CD4-positive, CD25-positive, alpha-beta regulatory T cell (primary cell): Measurements from ENCODE around the gene E2F1. TPM values are rescaled to one million over a fixed set of nuclear protein-coding genes. Genes with fewer than 3 reads are reported as not detected.

Experiments used
- ATAC-seq, 2 donors: fragments of 150-1000 bp; cut with Tn5 transposase; one replicate each; pipeline ENCODE4 v1.10.0; 2021; ENCODE audit warnings: low read depth in 2 of 2, moderate number of reproducible peaks in 2 of 2, moderate library complexity in 1 of 2
- DNase-seq, 3 donors: peaks; one replicate each; pipeline versions ENCODE4 v3.0.0 to v3.0.0-alpha.2; 2012 to 2022; ENCODE audit warnings: mixed read lengths in 1 of 3
- H3K27ac ChIP-seq: one replicate; pipeline ENCODE4 v1.7.0; 2013; ENCODE audit warnings: mild to moderate bottlenecking, low read length; ENCODE audit not compliant: insufficient read depth, poor library complexity, severe bottlenecking
- H3K27me3 ChIP-seq: one replicate; pipeline ENCODE4 v1.7.0; 2013; ENCODE audit warnings: low read length; ENCODE audit not compliant: control insufficient read depth, insufficient read depth
- H3K36me3 ChIP-seq: one replicate; pipeline ENCODE4 v1.7.0; 2013; ENCODE audit warnings: mild to moderate bottlenecking, low read length, moderate library complexity; ENCODE audit not compliant: control insufficient read depth, insufficient read depth
- H3K4me1 ChIP-seq: 2 replicates; pipeline ENCODE4 v1.7.0; 2013; ENCODE audit warnings: mild to moderate bottlenecking, low read length; ENCODE audit not compliant: insufficient read depth, control insufficient read depth, poor library complexity, severe bottlenecking
- H3K4me3 ChIP-seq: one replicate; pipeline ENCODE4 v1.7.0; 2013; ENCODE audit warnings: low read depth, mild to moderate bottlenecking, low read length, moderate library complexity
- H3K9me3 ChIP-seq, 2 experiments: 1 replicate in 1 of 2; 2 replicates in 1 of 2; pipeline ENCODE4 v1.7.0; 2013; ENCODE audit warnings: low read length in 2 of 2, mild to moderate bottlenecking in 1 of 2, moderate library complexity in 1 of 2; ENCODE audit not compliant: control insufficient read depth in 2 of 2
- H3K27ac Mint-ChIP-seq, 3 donors: one replicate each; pipeline ENCODE4 v1.8.0; 2020 to 2022; ENCODE audit warnings: mild to moderate bottlenecking in 3 of 3, mixed read lengths in 3 of 3, moderate library complexity in 2 of 3
- H3K27me3 Mint-ChIP-seq: one replicate; pipeline ENCODE4 v1.8.0; 2022; ENCODE audit warnings: mild to moderate bottlenecking, mixed read lengths
- H3K36me3 Mint-ChIP-seq: one replicate; pipeline ENCODE4 v1.8.0; 2020; ENCODE audit warnings: mixed read lengths
- H3K4me1 Mint-ChIP-seq, 4 donors: one replicate each; pipeline ENCODE4 v1.8.0; 2020 to 2022; ENCODE audit warnings: mixed read lengths in 4 of 4, mild to moderate bottlenecking in 1 of 4
- H3K4me3 Mint-ChIP-seq, 4 donors: one replicate each; pipeline ENCODE4 v1.8.0; 2020 to 2022; ENCODE audit warnings: mild to moderate bottlenecking in 4 of 4, mixed read lengths in 4 of 4, moderate library complexity in 3 of 4
- H3K9me3 Mint-ChIP-seq, 7 donors: one replicate each; pipeline ENCODE4 v1.8.0; 2020 to 2022; ENCODE audit warnings: mixed read lengths in 7 of 7, mild to moderate bottlenecking in 3 of 7, moderate library complexity in 2 of 7
- polyA plus RNA-seq, 4 donors: library from polyadenylated mRNA; unstranded; fragments of 300-500 nt; fragmentation: Illumina TruSeq; gene quantifications; one replicate each; pipeline ENCODE4 v1.2.3, GENCODE V29; 2021
- total RNA-seq: library from RNA; stranded (reverse); gene quantifications from one replicate; pipeline ENCODE4 v1.2.3, GENCODE V29; 2022

The E2F1 gene
- total and polyA plus RNA-seq, 5 donors from 2014 or later, result 0.48 to 3.1 (median 0.94) TPM

- H3K4me3 Mint-ChIP-seq, result peak overlapping the region in 1 of 4 donors; percentile 41
- ATAC-seq, result no peak
- Histone ChIP-seq H3K27ac (no peak overlapping the region), H3K36me3 (no peaks in the 10 kb centered on the region), H3K9me3 (no peaks in the 10 kb centered on the region), H3K27me3 (no peaks in the 10 kb centered on the region), H3K4me3 (no peak overlapping the region), H3K4me1 (peaks cover 18% of the 10 kb centered on the region)
- H3K27me3 Mint-ChIP-seq, result no peaks in the 10 kb centered on the region
- H3K27ac Mint-ChIP-seq, result peak overlapping the region; percentile 45 to 78 (median 55)
- no peak for DNase-seq
- H3K36me3 Mint-ChIP-seq, result no peaks in the 10 kb centered on the region
- peaks cover 0 to 39% (median 22%) of the 10 kb centered on the region in 4 donors for H3K4me1 Mint-ChIP-seq
- H3K9me3 Mint-ChIP-seq, result no peaks in the 10 kb centered on the region
Observed at GRCh38 chr20:33687993-33688937, 2.1 kb upstream of the E2F1 start.

- no peaks in the 10 kb centered on the region for H3K9me3 ChIP-seq
- H3K36me3 ChIP-seq, result no peaks in the 10 kb centered on the region
- no peaks in the 10 kb centered on the region for H3K27me3 ChIP-seq
- peaks cover 18% of the 10 kb centered on the region for H3K4me1 ChIP-seq
- peaks cover 0 to 39% (median 22%) of the 10 kb centered on the region in 4 donors for H3K4me1 Mint-ChIP-seq
- peak overlapping the region in 3 of 4 donors; percentile 58 to 85 (median 65) for H3K4me3 Mint-ChIP-seq
- no peak overlapping the region for H3K27ac ChIP-seq
- no peaks in the 10 kb centered on the region for H3K27me3 Mint-ChIP-seq
- no peak for DNase-seq
- peak overlapping the region in 1 of 3 donors; percentile 79 for H3K27ac Mint-ChIP-seq
- no peaks in the 10 kb centered on the region for H3K9me3 Mint-ChIP-seq
- no peak overlapping the region for H3K4me3 ChIP-seq
- no peak for ATAC-seq
- H3K36me3 Mint-ChIP-seq, result no peaks in the 10 kb centered on the region
Observed at GRCh38 chr20:33687370-33687915, 1.3 kb upstream of the E2F1 start.

GRCh38 chr20:33686984-33687366, 790 bp upstream of the E2F1 start:
- H3K27me3 ChIP-seq, result no peaks in the 10 kb centered on the region
- Mint-ChIP-seq H3K27ac (peak overlapping the region in 2 of 3 donors; percentile 79 to 91), H3K27me3 (no peaks in the 10 kb centered on the region), H3K36me3 (no peaks in the 10 kb centered on the region), H3K4me1 (peaks cover 0 to 40% (median 25%) of the 10 kb centered on the region in 4 donors), H3K4me3 (peak overlapping the region; percentile 58 to 94 (median 88)), H3K9me3 (no peaks in the 10 kb centered on the region)
- DNase-seq (no peak), ATAC-seq (no peak)
- H3K36me3 ChIP-seq, result no peaks in the 10 kb centered on the region
- peak overlapping the region; percentile 66 for H3K4me3 ChIP-seq
- H3K4me1 ChIP-seq, result peaks cover 18% of the 10 kb centered on the region
- peak overlapping the region; percentile 52 for H3K27ac ChIP-seq
- H3K9me3 ChIP-seq, result no peaks in the 10 kb centered on the region

- Histone ChIP-seq H3K4me3 (peak overlapping the region; percentile 48), H3K27ac (peak overlapping the region; percentile 60), H3K9me3 (no peaks in the 10 kb centered on the region), H3K36me3 (no peaks in the 10 kb centered on the region), H3K4me1 (peaks cover 18% of the 10 kb centered on the region), H3K27me3 (no peaks in the 10 kb centered on the region)
- H3K4me3 Mint-ChIP-seq, result peak overlapping the region; percentile 65 to 83 (median 80)
- ATAC-seq (no peak), DNase-seq (peak in 2 of 3 donors; percentile 44 to 81)
- no peaks in the 10 kb centered on the region for H3K9me3 Mint-ChIP-seq
- H3K36me3 Mint-ChIP-seq, result no peaks in the 10 kb centered on the region
- no peaks in the 10 kb centered on the region for H3K27me3 Mint-ChIP-seq
- H3K27ac Mint-ChIP-seq, result peak overlapping the region in 2 of 3 donors; percentile 58 to 76
- H3K4me1 Mint-ChIP-seq, result peaks cover 0 to 46% (median 31%) of the 10 kb centered on the region in 4 donors
Observed at GRCh38 chr20:33685328-33686099, 671 bp downstream of the E2F1 start.

GRCh38 chr20:33684533-33685327, 1.5 kb downstream of the E2F1 start:
- peaks cover 21% of the 10 kb centered on the region for H3K4me1 ChIP-seq
- H3K4me3 ChIP-seq, result no peak overlapping the region
- no peaks in the 10 kb centered on the region for H3K27me3 ChIP-seq
- H3K9me3 Mint-ChIP-seq, result no peaks in the 10 kb centered on the region
- peak overlapping the region; percentile 38 to 91 (median 80) for H3K4me3 Mint-ChIP-seq
- no peaks in the 10 kb centered on the region for H3K36me3 Mint-ChIP-seq
- ATAC-seq, result no peak
- H3K36me3 ChIP-seq, result no peaks in the 10 kb centered on the region
- H3K27ac ChIP-seq, result peak overlapping the region; percentile 60
- peaks cover 0 to 44% (median 27%) of the 10 kb centered on the region in 4 donors for H3K4me1 Mint-ChIP-seq
- DNase-seq, result no peak
- H3K9me3 ChIP-seq, result no peaks in the 10 kb centered on the region
- H3K27ac Mint-ChIP-seq, result peak overlapping the region; percentile 38 to 80 (median 58)
- H3K27me3 Mint-ChIP-seq, result no peaks in the 10 kb centered on the region

- no peaks in the 10 kb centered on the region for H3K9me3 Mint-ChIP-seq
- Histone ChIP-seq H3K4me1 (peaks cover 40% of the 10 kb centered on the region), H3K9me3 (no peaks in the 10 kb centered on the region), H3K27ac (no peak overlapping the region), H3K36me3 (no peaks in the 10 kb centered on the region), H3K4me3 (no peak overlapping the region), H3K27me3 (no peaks in the 10 kb centered on the region)
- H3K27ac Mint-ChIP-seq, result peak overlapping the region in 1 of 3 donors; percentile 69
- H3K27me3 Mint-ChIP-seq, result no peaks in the 10 kb centered on the region
- H3K4me1 Mint-ChIP-seq, result peaks cover 5 to 55% (median 33%) of the 10 kb centered on the region in 4 donors
- no peak for DNase-seq
- H3K4me3 Mint-ChIP-seq, result peak overlapping the region in 1 of 4 donors; percentile 21
- no peaks in the 10 kb centered on the region for H3K36me3 Mint-ChIP-seq
- ATAC-seq, result no peak
Observed at GRCh38 chr20:33681728-33682353, 4.3 kb downstream of the E2F1 start.
